Hypothalamus (tissue), 51 donors: ENCODE measurements around the gene SLC25A22.
A peak's percentile ranks its signal among the peaks of the same experiment; 100 is the strongest.

Experiments used
- DNase-seq, 51 donors: peaks; one replicate each; lab custom pipeline; 2025; lab: John Stamatoyannopoulos, UW

Gene SLC25A22

GRCh38 chr11:776561-777287 lies 21.4 kb downstream of the SLC25A22 start:
- DNase-seq, result peak in 3 of 51 donors; percentile 43 to 65 (median 44)

GRCh38 chr11:776263-776560 lies 21.9 kb downstream of the SLC25A22 start:
- no peak for DNase-seq

- peak in 3 of 51 donors; percentile 20 to 30 (median 25) for DNase-seq
These were observed 23.0 kb downstream of the SLC25A22 start for GRCh38 chr11:774873-775592.

- no peak for DNase-seq
These were observed 24.3 kb downstream of the SLC25A22 start for GRCh38 chr11:773830-774229.

GRCh38 chr11:773425-773824 lies 24.7 kb downstream of the SLC25A22 start:
- DNase-seq, result no peak

GRCh38 chr11:772429-773390 lies 25.4 kb downstream of the SLC25A22 start:
- DNase-seq, result peak in 47 of 51 donors; percentile 48 to 98 (median 89)

- DNase-seq, result no peak
These were observed 26.4 kb downstream of the SLC25A22 start for GRCh38 chr11:771617-772204.

GRCh38 chr11:770642-771616 lies 27.2 kb downstream of the SLC25A22 start:
- DNase-seq, result no peak

- no peak for DNase-seq
These were observed 28.0 kb downstream of the SLC25A22 start for GRCh38 chr11:769887-770641.

GRCh38 chr11:767238-767637 lies 30.8 kb downstream of the SLC25A22 start:
- peak in 2 of 51 donors; percentile 17 to 47 for DNase-seq

GRCh38 chr11:766936-767210 lies 31.2 kb downstream of the SLC25A22 start:
- DNase-seq, result no peak

- DNase-seq, result no peak
These were observed 31.8 kb downstream of the SLC25A22 start for GRCh38 chr11:766106-766935.

- DNase-seq, result no peak
These were observed 32.3 kb downstream of the SLC25A22 start for GRCh38 chr11:765802-766091.

GRCh38 chr11:765025-765801 lies 32.9 kb downstream of the SLC25A22 start:
- DNase-seq, result peak in 24 of 51 donors; percentile 18 to 74 (median 46)

- DNase-seq, result no peak
These were observed 33.6 kb downstream of the SLC25A22 start for GRCh38 chr11:764322-765024.

- DNase-seq, result no peak
These were observed 34.3 kb downstream of the SLC25A22 start for GRCh38 chr11:763549-764321.
